Epidermal melanocyte (primary cell): ENCODE data around the gene PMM2.
"Not testable (repeated sequence)": the region's sequence is repeated elsewhere in the genome, so short reads cannot be mapped to it uniquely, and the experiment has no call there.

Source experiments
- DNase-seq: peaks from one replicate; pipeline ENCODE4 v3.0.0; 2011; ENCODE audit warnings: low spot score; ENCODE audit not compliant: insufficient read length

The PMM2 gene

DNA sequence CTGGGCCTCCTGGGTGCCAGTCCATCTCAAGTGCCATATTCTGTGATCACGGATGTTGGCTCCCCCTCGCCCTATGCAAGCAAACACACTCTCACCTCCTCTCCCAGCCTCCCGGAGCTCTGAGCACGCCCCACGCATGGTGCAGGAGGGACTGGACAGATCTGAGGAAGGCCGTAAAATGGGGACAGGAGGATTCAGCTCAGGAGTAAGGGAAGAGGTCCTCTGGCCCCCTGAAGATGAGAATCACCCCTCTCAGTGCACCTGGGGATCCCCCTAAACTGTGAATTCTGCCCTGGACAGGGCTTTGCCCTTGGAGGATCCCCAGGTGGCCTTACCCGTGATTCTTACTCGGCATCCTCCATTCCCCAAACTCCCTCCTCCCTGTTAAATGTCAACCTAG lies 15.8 kb upstream of the PMM2 start:
- no peak for DNase-seq

- no peak for DNase-seq
Measured at GRCh38 chr16:8782673-8783072, 15.0 kb upstream of the PMM2 start.

DNA sequence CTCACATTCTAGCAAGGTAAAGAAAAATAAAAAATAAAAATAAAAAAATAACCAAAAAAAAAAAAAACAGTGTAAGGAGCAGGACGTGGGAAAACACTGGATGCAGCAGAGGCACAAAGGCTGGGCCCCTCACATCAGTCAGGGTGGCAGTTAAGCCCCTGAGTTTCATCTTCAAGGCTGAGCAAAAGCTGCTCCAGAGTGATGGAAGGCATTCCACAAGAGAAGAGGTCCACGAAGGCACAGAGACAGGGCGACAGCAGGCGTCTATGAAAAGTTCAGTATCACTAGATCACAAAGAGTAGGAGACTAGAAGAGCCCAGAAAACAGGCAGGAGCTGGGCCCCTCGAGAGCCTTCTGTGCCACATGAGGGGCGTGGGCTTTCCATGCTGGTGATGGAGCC lies 12.2 kb upstream of the PMM2 start:
- DNase-seq = no peak

- DNase-seq = not testable (repeated sequence)
Measured at GRCh38 chr16:8786316-8786715, 11.3 kb upstream of the PMM2 start.

GRCh38 chr16:8788578-8789172 lies 9.0 kb upstream of the PMM2 start:
- DNase-seq = no peak

- DNase-seq = no peak
Measured at GRCh38 chr16:8795091-8795490, 2.5 kb upstream of the PMM2 start.

DNA sequence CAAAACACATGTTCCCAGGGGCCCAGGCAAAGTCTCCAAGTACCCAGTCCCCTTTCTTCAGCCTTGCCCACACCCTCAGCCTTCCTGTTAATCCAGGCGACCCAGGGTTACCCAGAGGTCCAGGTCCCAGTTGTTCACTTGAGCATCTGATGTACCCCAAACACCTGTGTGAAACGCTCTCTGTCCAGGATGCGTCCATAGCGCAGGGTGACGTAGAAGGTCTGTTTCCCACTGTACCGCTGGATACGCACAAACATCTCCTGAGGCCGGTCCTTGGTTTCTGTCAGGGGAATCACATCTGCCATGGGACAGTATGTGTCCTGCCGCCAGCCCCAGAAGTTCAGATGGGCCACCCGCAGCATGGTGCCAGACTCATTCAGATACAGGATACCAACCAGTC lies 1.8 kb upstream of the PMM2 start:
- DNase-seq = no peak

DNA sequence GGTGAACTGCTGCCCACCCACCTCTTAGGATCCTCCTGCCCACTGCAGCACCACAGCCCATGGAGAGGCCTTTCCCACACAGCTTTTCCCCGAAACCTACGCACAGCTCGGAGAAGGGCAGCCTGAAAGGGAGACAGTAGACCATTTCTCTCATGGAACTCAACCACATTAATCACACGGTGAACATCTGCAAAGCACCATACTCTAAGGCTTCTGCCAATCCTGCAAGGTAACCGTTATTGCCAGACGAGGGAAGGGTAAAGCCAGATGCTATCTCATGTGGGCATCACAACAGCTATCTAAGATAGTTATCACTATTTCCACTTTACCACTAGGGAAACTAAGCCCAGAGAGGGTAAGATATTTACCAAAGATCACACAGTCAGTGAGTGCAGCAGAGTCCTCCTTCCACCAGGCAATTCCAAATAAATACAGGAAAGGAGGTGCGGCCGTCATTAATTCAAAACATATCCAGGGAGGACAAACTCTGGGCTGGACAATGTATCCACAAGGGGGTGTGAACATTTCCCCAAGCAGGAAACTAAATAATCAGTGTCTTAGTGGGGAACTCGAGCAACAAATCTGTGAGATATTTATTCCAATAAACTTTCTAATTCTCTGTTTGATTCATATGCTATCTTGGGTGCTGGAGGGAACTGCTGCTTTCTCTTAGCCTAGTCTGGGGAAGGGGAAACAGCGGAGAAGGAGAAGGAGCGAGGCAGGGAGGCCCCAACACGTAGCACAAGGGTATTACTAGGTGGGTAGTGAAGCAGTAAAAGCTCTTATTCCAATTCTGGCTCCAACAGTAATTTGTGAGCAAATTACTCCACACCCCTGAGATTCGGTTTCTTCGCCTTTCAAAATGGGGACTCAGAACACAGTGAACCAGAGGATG lies 923 bp upstream of the PMM2 start:
- DNase-seq = no peak

DNA sequence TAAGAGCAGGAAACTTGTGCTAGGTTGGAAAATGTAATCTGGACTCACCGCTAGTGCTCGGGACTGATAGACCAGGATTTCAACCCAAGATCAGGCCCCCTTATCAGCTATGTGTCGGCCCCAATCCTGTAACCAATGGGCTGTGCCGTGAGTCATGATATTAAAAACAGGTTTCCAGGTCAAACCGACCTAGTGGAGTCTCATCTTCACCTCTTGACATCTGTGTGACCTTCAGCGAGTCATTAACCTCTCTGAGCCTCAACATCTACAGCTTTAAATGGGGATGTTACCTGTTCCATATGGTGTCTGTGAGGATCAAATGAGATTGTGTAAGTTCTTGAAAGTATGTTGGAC lies 512 bp downstream of the PMM2 start:
- no peak for DNase-seq

DNA sequence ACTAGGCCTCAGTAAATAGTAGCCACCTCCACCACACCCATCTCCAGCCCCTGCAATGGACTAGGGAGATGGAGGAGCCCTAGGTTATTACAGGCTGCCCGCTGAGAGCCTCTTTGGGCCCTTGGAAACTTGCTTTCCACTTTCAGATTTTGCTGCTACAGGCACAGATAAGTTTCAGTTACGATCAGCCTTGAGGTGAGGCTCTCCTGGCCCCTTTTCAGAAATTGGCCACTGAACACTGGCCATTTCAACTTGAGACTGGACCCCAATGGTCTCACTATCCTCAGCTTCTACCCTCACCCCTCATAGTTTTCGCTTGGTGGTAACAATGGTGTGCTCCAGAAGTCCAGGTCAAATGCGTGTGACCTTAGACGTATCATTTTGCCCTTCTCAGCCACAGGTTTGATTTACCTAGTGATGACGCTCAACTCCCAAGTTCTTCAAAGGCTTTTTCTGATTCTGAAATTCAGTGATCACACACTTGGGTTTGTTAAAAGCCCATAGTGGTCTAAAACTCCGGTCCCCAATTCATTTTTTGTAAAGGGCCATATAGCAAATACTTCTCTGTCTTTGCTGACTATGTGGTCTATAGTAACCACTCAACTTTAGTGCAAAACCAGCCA lies 1.0 kb downstream of the PMM2 start:
- DNase-seq = no peak

- no peak for DNase-seq
Measured at GRCh38 chr16:8801701-8802100, 4.1 kb downstream of the PMM2 start.

DNA sequence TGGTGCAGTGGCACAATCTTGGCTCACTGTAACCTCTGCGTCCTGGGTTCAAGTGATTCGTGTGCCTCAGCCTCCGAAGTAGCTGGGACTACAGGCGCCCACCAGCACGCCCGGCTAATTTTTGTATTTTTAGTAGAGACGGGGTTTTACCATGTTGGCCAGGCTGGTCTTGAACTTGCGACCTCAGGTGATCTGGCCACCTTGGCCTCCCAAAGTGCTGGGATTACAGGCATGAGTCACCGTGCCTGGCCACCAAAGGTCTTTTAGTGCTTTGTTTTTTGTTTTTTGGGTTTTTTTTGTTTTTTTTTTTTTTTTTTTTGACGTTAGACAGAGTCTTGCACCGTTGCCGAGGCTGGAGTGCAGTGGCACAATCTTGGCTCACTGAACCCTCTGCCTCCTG lies 6.1 kb downstream of the PMM2 start:
- not testable (repeated sequence) for DNase-seq

GRCh38 chr16:8804313-8804712 lies 6.7 kb downstream of the PMM2 start:
- no peak for DNase-seq

DNA sequence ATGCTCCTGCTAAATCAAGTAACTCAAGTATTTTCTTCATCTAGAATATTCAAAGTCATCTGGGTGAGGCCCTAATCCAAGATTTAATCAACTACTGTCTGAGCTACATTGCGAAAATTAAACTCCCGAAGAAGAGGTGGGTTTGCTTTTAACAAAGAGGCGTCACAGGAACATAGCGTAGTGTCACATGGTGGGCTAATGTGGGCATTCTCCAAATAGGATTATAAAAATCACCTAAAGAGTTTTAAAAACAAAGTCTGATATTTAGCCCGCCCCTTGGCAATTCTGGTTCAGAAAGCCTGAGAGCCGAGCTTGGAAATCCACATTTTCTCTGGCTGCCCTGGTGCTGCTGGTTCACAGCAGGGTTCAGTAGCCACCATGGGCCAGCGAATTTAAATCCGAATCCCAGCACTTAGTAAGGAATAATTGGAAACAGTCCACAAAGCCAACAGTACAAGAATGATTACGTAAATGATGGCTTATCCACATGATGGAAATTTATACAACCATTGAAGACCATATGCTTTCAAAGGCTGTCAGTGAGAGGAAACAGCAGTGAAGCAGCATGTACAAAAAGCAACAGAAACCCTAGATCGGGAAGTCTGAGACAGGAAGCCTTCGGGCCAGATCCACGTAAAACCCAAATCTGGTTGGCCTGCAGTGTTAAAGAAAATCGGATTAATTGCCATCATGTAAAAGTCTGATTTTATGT lies 8.8 kb downstream of the PMM2 start:
- no peak for DNase-seq

DNA sequence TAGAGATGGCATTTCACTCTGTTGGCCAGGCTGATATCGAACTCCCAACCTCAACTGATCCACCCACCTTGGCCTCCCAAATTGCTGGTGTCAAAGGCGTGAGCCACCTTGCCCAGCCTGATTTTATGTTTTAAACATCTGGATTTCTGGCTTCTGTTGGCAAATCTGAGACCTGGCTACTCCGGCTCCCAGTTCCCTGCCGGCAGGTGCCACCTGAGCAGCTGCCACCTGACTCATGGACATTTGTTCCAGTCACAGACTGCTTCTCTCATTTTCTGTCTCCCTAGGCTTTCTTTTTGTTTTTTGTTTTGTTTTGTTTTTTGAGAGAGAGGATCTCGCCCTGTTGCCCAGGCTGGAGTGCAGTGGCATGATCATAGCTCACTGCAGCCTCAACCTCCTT lies 9.6 kb downstream of the PMM2 start:
- no peak for DNase-seq

DNA sequence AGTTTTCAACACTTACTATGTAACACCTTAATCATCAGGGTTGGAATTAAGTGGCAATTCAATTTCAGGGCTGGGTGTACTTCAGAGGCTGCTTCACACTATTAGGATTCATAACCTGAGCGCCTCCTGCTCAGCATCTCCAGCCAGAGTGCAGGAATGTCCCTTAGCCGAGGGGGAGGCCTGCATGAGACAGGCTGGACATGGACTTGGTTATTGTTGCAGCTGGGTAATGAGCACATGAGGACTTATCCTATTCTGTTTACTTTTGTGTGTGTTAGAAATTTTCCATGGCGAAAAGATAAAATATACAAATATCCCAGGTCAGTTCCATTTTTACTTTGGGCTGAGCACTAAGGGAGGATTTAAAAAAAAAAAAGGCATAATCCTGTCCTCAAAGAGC lies 10.4 kb downstream of the PMM2 start:
- no peak for DNase-seq

DNA sequence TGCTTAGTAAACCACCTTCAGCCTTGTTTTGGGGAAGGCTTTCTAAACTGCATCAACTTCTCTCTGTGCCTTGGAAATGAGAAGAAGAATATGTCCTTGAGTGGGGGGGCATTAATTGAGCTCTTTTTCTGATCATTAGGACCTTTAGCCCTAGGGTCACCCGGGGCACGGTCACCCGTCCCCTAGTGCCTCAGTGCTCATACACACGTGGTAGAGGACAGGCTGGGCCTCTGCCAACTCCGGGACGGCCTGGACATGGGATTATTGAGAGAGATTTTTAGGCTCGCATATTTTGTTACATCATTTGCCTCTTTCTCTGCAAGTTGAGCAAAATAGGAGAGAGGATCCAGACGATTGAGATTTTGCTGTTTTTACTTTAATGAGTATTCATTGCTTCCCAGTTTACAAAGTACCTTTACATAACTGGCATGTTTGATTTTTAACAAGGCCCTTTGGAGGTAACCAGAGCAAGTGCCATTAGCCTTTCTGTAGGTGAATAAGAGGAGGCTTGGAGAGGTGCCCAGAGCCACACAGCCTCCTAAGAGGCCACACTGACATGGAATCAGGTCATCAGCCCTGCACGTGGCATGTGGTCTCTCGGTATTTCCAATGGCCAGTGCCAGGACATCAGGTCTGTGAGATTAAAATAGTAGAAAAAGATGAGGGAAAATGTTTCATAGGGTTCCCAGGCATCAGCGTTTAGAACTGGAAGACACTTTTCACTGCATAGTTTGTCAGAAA lies 11.1 kb downstream of the PMM2 start:
- no peak for DNase-seq

DNA sequence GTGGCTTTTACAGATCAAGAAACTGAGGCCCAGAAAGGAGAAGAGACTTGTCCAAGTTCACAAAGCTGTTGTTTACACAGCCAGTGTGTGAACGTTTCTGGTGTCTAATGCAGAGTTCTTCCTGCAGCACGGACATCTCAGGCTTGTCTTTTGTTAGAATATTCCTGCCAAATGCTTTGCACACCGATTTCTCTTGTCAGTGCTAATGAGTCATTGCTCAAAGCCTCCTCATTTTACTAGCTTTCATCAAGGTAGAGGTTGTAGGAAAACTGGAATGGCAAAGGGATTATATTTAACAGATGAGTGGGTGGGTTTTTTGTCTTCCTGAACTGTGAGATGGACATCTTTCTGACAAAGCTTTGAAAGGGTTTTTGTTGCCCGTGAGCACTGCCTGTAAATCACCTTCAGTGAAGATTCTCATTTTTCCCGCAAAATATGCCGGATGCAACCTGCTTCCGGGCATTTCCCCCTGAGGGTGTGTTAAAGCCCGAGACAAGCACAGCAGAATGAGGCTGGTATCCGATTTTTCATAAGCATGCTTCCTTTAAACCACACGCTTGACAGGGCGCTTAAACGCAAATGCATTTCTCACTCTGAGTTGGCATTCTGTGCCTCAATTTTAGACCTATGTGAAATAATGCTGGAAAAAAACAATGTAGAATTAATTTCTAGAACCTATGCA lies 14.7 kb downstream of the PMM2 start:
- no peak for DNase-seq

GRCh38 chr16:8814095-8814806 lies 16.6 kb downstream of the PMM2 start:
- DNase-seq = no peak

DNA sequence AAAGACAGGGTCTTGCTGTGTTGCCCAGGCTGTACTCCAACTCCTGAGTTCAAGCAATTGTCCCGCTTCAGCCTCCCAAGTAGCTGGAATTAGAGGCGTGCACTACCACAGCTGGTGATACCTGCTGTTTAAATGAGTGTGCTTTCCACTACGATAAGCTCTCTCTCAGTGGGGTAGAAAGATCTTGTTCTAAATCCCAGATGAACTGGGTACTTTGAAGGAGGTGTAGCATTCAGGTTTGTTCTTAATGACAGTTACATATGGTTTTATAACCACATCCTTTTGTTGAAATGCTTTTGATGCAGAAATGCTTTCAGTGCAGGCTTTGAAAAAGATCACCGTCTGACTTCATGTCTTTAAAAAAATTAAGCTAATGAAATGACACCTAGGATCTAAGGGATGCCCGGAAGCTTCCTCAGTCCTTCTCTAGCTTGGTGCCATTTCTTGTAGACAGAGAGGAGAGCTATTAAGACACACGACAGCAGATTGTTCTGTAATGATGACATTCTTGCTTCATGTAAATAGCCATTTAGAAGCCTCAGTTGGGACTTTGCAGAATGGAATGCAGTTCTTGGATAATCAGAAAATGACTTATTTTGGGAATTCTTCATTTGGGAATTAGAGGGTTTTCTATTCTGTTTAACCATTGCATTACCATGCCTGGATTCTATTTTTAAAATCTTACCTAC lies 19.5 kb downstream of the PMM2 start:
- no peak for DNase-seq
